Measurements from ENCODE around the gene RAD51B.
"Not testable (repeated sequence)": the region's sequence is repeated elsewhere in the genome, so short reads cannot be mapped to it uniquely, and the experiment has no call there.

RAD51B gene

DNA sequence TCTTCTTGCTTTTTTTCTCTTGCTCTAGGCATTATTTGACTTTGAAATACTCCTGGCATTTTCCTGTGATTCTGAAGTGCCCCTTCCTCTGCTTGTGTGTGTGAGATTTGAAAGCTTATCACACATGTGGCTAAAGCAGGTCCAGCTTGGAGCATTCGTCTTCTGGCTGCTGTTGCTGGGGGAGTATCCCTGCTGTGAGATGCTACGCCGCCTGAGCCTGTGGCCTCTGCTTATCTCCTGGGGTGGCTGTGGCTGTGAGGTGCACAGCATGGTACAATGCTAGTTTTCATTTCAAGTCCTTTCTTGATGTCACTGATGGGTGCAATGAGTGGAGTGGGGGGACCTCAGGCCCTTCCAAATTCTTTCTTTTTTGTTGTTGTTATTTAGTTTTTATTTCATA lies 601.5 kb downstream of the RAD51B start:
- TF ChIP-seq, protein P1, sequence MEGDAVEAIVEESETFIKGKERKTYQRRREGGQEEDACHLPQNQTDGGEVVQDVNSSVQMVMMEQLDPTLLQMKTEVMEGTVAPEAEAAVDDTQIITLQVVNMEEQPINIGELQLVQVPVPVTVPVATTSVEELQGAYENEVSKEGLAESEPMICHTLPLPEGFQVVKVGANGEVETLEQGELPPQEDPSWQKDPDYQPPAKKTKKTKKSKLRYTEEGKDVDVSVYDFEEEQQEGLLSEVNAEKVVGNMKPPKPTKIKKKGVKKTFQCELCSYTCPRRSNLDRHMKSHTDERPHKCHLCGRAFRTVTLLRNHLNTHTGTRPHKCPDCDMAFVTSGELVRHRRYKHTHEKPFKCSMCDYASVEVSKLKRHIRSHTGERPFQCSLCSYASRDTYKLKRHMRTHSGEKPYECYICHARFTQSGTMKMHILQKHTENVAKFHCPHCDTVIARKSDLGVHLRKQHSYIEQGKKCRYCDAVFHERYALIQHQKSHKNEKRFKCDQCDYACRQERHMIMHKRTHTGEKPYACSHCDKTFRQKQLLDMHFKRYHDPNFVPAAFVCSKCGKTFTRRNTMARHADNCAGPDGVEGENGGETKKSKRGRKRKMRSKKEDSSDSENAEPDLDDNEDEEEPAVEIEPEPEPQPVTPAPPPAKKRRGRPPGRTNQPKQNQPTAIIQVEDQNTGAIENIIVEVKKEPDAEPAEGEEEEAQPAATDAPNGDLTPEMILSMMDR (IDR thresholded peaks at IDR 0.05; ENCODE audit: insufficient read depth, low read depth, low read length, missing control alignments), result no peak
- DNase-seq (ENCODE audit: low read depth), result no peak
- no peak overlapping the region for H3K4me3 ChIP-seq (ENCODE audit: low read depth, low read length)

DNA sequence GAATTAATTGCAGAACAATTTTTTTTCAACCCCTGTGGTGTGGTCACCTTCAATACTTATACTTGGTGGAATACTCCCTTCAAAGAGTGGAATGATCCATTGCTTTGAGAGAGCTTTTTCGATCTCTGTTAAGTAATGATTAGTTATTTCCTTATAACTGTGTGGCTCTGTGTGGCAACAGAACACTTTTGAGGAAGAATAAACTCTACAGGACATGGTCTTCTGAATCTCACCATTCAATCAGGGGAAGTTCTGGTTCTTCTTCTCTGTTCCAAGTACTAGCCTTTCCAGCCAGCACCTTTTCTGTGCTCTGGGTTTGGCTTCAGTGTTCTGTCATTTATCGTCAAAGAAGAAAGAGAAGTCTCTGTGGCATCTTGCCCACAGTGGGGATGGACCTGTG lies 604.1 kb downstream of the RAD51B start:
- no peak for DNase-seq (ENCODE audit: low read depth)
- TF ChIP-seq, protein P1 (IDR thresholded peaks at IDR 0.05; ENCODE audit: insufficient read depth, low read depth, low read length, missing control alignments), result no peak

DNA sequence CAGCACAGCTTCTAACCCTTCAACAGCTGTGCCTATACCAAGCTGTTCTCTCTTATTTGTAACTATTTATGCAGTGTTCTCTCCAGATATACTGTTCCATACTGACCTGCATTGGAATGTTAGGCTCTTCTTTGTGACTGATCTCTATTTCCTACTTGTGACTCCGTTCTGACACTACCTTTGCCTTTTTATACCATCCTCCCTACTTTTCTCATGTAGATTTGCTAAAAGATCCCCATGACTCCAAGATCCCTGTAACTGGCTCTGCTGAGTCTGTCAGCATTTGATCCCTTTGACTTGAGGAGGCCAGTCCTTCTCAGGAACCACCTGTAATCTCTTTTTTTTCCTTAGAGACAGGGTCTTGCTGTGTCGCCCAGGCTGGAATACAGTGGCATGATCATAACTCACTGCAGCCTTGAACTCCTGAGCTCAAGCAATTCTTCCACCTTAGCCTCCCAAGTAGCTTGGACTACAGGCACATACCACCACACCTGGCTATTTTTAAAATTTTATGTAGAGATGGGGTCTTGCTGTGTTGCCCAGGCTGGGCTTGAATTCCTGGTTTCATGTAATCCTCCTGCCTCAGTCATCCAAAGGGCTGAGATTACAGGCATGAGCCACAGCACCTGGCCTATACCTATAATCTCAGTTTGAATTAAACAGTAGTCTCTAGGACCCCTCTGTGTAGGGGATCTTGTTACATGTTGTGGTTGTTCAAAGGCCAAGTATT lies 605.0 kb downstream of the RAD51B start:
- no peak overlapping the region for H3K4me3 ChIP-seq (ENCODE audit: low read depth, low read length)
- TF ChIP-seq, protein P1 (IDR thresholded peaks at IDR 0.05; ENCODE audit: insufficient read depth, low read depth, low read length, missing control alignments), result no peak
- no peak for DNase-seq (ENCODE audit: low read depth)

More for the DNA sequence above, 604.1 kb downstream of the RAD51B start:
- no peak overlapping the region for H3K4me3 ChIP-seq (ENCODE audit: low read depth, low read length)

DNA sequence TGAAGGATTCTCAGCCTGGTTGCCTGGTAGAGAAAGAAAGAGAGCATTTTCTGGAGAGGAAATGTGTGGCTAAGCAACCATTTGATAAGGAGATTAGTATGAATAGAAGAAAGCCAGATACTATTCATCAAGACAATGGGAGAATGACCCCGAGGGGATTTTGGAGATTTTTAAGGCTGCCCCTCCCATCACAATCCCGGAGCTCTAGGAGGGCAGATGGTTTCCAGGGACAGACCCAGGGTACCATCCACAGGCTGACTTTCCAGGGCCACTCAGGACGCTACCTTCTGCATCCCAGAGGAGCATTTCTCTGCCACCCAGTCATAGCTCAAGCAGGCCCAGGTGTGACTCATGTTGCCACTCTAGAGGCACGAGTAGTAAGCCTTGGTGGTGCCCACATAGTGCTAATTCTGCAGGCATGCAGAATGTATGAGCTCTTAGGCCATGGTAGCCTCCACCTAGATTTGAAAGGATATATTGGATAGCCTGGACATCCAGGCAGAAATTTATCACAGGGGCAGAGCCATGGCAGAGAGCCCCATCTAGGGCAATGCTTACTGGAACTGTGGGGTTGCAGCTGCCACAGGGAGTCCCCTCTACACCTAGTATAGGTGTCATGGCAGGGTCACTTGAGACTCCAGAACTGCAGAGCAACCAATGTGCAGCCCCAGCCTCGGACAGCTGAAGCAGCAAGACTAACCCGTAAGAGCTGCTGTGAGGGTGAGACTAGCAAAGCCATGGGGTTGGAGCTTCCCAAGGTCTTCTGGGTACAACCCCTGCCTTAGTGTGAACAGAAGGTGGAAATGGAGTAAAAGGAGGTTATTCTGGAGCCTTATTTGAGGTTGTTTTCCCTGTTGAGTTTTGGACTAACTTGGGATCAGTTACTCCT lies 607.3 kb downstream of the RAD51B start:
- TF ChIP-seq, protein P1 (IDR thresholded peaks at IDR 0.05; ENCODE audit: insufficient read depth, low read depth, low read length, missing control alignments), result no peak
- DNase-seq (ENCODE audit: low read depth), result no peak
- H3K4me3 ChIP-seq (ENCODE audit: low read depth, low read length), result no peak overlapping the region

DNA sequence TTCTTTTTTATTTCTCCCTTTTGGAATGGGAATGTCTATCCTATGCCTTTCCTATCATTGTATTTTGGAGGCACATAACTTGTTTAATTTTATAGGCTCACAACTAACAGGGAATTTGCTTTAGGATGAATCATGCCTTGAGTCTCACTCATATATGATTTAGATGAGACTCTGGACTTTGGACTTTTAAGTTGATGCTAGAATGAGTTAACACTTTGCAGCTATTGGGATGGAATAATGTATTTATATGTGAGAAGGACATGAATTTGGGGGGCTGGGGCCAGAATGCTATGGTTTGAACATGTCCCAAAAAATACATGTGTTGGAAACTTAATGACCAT lies 607.9 kb downstream of the RAD51B start:
- TF ChIP-seq, protein P1 (IDR thresholded peaks at IDR 0.05; ENCODE audit: insufficient read depth, low read depth, low read length, missing control alignments), result no peak
- H3K4me3 ChIP-seq (ENCODE audit: low read depth, low read length), result no peak overlapping the region
- DNase-seq (ENCODE audit: low read depth), result no peak

DNA sequence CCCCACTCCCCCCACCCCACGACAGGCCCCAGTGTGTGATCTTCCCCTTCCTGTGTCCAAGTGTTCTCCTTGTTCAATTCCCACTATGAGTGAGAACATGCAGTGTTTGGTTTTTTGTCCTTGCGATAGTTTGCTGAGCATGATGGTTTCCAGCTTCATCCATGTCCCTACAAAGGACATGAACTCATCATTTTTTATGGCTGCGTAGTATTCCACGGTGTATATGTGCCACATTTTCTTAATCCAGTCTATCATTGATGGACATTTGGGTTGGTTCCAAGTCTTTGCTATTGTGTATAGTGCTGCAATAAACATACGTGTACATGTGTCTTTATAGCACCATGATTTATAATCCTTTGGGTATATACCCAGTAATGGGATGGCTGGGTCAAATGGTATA lies 609.3 kb downstream of the RAD51B start:
- not testable (repeated sequence) for DNase-seq (ENCODE audit: low read depth); H3K4me3 ChIP-seq (ENCODE audit: low read depth, low read length)

DNA sequence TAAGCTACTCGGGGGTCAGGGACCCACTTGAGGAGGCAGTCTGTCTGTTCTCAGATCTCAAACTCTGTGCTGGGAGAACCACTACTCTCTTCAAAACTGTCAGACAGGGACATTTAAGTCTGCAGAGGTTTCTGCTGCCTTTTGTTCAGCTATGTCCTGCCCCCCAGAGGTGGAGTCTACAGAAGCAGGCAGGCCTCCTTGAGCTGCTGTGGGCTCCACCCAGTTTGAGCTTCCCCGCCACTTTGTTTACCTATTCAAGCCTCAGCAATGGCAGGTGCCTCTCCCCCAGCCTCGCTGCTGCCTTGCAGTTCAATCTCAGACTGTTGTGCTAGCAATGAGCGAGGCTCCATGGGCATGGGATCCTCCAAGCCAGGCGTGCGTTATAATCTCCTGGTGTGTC lies 614.6 kb downstream of the RAD51B start:
- H3K4me3 ChIP-seq (ENCODE audit: low read depth, low read length); DNase-seq (ENCODE audit: low read depth): not testable (repeated sequence)

DNA sequence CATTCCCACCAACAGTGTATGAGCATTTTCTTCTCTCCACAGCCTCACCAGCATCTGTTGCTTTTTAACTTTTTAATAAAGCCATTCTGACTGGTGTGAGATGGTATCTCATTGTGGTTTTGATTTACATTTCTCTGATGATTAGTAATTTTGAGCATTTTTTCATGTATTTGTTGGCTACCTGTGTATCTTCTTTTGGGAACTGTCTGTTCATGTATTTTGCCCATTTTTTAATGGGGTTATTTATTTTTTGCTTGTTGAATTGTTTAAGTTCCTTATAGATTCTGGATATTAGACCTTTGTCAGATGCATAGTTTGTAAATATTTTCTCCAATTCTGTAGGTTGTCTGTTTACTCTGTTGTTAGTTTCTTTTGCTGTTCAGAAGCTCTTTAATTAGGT lies 616.1 kb downstream of the RAD51B start:
- not testable (repeated sequence) for H3K4me3 ChIP-seq (ENCODE audit: low read depth, low read length); DNase-seq (ENCODE audit: low read depth)

Measured in GM12865 (cell line).